Stimulated activated CD8-positive, alpha-beta memory T cell treated with anti-CD3 and anti-CD28 coated beads, Interleukin-7, amount 100 ng/mL, for 4 hours (primary cell): ENCODE data around the gene THBD.
A peak's percentile ranks its signal among the peaks of the same experiment; 100 is the strongest.

Experiments
- DNase-seq, 2 donors: peaks; one replicate each; pipeline ENCODE4 v3.0.0-alpha.2; 2020; ENCODE audit warnings: low read depth in 2 of 2

Gene THBD

GRCh38 chr20:23049201-23050075, at the start of gene THBD:
Gene THBD, minus strand, starts transcription at chr20:23049672. Its CDS starts 168 bp downstream, at chr20:23049504.
- DNase-seq: no peak

GRCh38 chr20:23097636-23098580, 48.4 kb upstream of the THBD start:
- DNase-seq: no peak

GRCh38 chr20:23096986-23097520, 47.6 kb upstream of the THBD start:
- DNase-seq: no peak

GRCh38 chr20:23096097-23096496, 46.6 kb upstream of the THBD start:
- DNase-seq: no peak

- DNase-seq: no peak
These were observed 46.0 kb upstream of the THBD start for GRCh38 chr20:23095499-23095898.

- DNase-seq: no peak
These were observed 45.5 kb upstream of the THBD start for GRCh38 chr20:23094927-23095326.

GRCh38 chr20:23094213-23094896, 44.9 kb upstream of the THBD start:
- DNase-seq: no peak

GRCh38 chr20:23093613-23094012, 44.1 kb upstream of the THBD start:
- DNase-seq: no peak

- no peak for DNase-seq
These were observed 43.5 kb upstream of the THBD start for GRCh38 chr20:23092861-23093495.

GRCh38 chr20:23092384-23092756, 42.9 kb upstream of the THBD start:
- no peak for DNase-seq

- DNase-seq: no peak
These were observed 42.4 kb upstream of the THBD start for GRCh38 chr20:23091721-23092383.

- no peak for DNase-seq
These were observed 41.4 kb upstream of the THBD start for GRCh38 chr20:23090878-23091277.

- no peak for DNase-seq
These were observed 40.7 kb upstream of the THBD start for GRCh38 chr20:23090147-23090546.

- DNase-seq: no peak
These were observed 39.4 kb upstream of the THBD start for GRCh38 chr20:23088866-23089265.

- no peak for DNase-seq
These were observed 38.2 kb upstream of the THBD start for GRCh38 chr20:23087587-23088251.

GRCh38 chr20:23086931-23087411, 37.5 kb upstream of the THBD start:
- no peak for DNase-seq

GRCh38 chr20:23086056-23086566, 36.6 kb upstream of the THBD start, which contains the start of gene CD93:
Gene CD93, minus strand, starts transcription at chr20:23086324. Its CDS starts 132 bp downstream, at chr20:23086192.
- peak in 1 of 2 donors; percentile 10 for DNase-seq

- no peak for DNase-seq
These were observed 36.1 kb upstream of the THBD start for GRCh38 chr20:23085436-23086055.

GRCh38 chr20:23084845-23085365, 35.4 kb upstream of the THBD start:
- DNase-seq: no peak
